Stimulated activated CD8-positive, alpha-beta memory T cell treated with anti-CD3 and anti-CD28 coated beads, Interleukin-4, amount 100 ng/mL, for 24 hours (primary cell): ENCODE data around the gene LCK.
A peak's percentile ranks its signal among the peaks of the same experiment; 100 is the strongest.

Experiments
- DNase-seq: peaks from one replicate; pipeline ENCODE4 v3.0.0-alpha.2; 2020; ENCODE audit warnings: low read depth

Gene LCK

GRCh38 chr1:32250893-32251716, at the start of gene LCK:
Gene LCK, plus strand, starts transcription at chr1:32251265. Its CDS starts 23,065 bp downstream, at chr1:32274330.
- peak; percentile 58 for DNase-seq

GRCh38 chr1:32204943-32205361, 46.1 kb upstream of the LCK start:
- DNase-seq = no peak

GRCh38 chr1:32205401-32206370, 45.4 kb upstream of the LCK start, which contains the start of gene IQCC:
Gene IQCC, plus strand, starts transcription at chr1:32205671. Its CDS starts 11 bp downstream, at chr1:32205682.
- DNase-seq = peak; percentile 76

GRCh38 chr1:32208469-32208868, 42.6 kb upstream of the LCK start:
- DNase-seq = no peak

GRCh38 chr1:32208891-32209328, 42.2 kb upstream of the LCK start, which contains the start of gene DCDC2B:
Gene DCDC2B, plus strand, starts transcription at chr1:32209089. Its CDS starts 5 bp downstream, at chr1:32209094.
- no peak for DNase-seq

- DNase-seq = peak; percentile 38
Measured at GRCh38 chr1:32215629-32216480, 35.2 kb upstream of the LCK start.

GRCh38 chr1:32216566-32216965, 34.5 kb upstream of the LCK start:
- no peak for DNase-seq

GRCh38 chr1:32219022-32219421, 32.0 kb upstream of the LCK start:
- no peak for DNase-seq

GRCh38 chr1:32220746-32221580, 30.1 kb upstream of the LCK start:
- DNase-seq = no peak

- no peak for DNase-seq
Measured at GRCh38 chr1:32221581-32221979, 29.5 kb upstream of the LCK start.

- peak; percentile 86 for DNase-seq
Measured at GRCh38 chr1:32221980-32222755, 28.9 kb upstream of the LCK start, which contains the start of the genes EIF3I and TMEM234. Gene EIF3I, plus strand, starts transcription at chr1:32222407. Its CDS starts 35 bp downstream, at chr1:32222442. Gene TMEM234, minus strand, starts transcription at chr1:32222353. Its CDS starts 31 bp downstream, at chr1:32222322.

GRCh38 chr1:32223683-32224082, 27.4 kb upstream of the LCK start:
- DNase-seq = no peak

GRCh38 chr1:32224285-32224684, 26.8 kb upstream of the LCK start:
- DNase-seq = no peak

- DNase-seq = no peak
Measured at GRCh38 chr1:32228771-32229170, 22.3 kb upstream of the LCK start.

GRCh38 chr1:32231843-32232432, 19.1 kb upstream of the LCK start:
- DNase-seq = no peak

- no peak for DNase-seq
Measured at GRCh38 chr1:32232558-32233304, 18.3 kb upstream of the LCK start.

GRCh38 chr1:32234792-32235191, 16.3 kb upstream of the LCK start:
- DNase-seq = no peak

GRCh38 chr1:32239337-32239736, 11.7 kb upstream of the LCK start:
- DNase-seq = no peak

GRCh38 chr1:32239790-32240139, 11.3 kb upstream of the LCK start:
- no peak for DNase-seq
